HepG2 (cell line): ENCODE data around the gene OR5T3. TPM values are rescaled to one million over a fixed set of nuclear protein-coding genes. Genes with fewer than 3 reads are reported as not detected.

ENCODE experiments used
- ATAC-seq: fragments of 200-7000 bp; cut with Tn5 transposase; 3 replicates; pipeline ENCODE4 v1.9.1; 2020; ENCODE audit warnings: mild to moderate bottlenecking, moderate library complexity
- Bru-seq: library from RNA; stranded (reverse); fragments of 400-500 nt; gene quantifications from one replicate; lab custom pipeline; 2021; lab: Mats Ljungman, UMichigan
- BruChase-seq, 2 experiments: library from RNA; stranded (reverse); fragments of 400-500 nt; gene quantifications; one replicate each; lab custom pipeline; 2021; lab: Mats Ljungman, UMichigan
- BruUV-seq: library from RNA; stranded (reverse); fragments of 400-500 nt; replicated peaks from 2 replicates; lab custom pipeline; 2021; lab: Mats Ljungman, UMichigan
- CTCF ChIA-PET: fragments of 300-600 bp; formaldehyde crosslinking; extraction: SDS; loops from one replicate; lab custom pipeline; 2021; ENCODE audit warnings: low total read pairs, inconsistent platforms, low intra/inter-chr PET ratio; lab: Yijun Ruan, JAX
- POLR2A ChIA-PET: fragments of 350-600 bp; sonication (Branson Sonifier 250); formaldehyde crosslinking; loops from one replicate; lab custom pipeline; 2020; ENCODE audit warnings: antibody characterized with exemption, inconsistent platforms; lab: Yijun Ruan, JAX
- DNase-seq: peaks from one replicate; pipeline ENCODE4 v3.0.0-alpha.2; 2015; ENCODE audit warnings: low spot score
- FAIRE-seq: peaks from 3 replicates; lab custom pipeline; 2011; peaks lifted over from hg19 to GRCh38; lab: Jason Lieb, UNC
- H2AFZ ChIP-seq: one replicate; pipeline ENCODE4 v1.6.1; 2011; ENCODE audit warnings: low read length, inconsistent platforms
- H3K27ac ChIP-seq: fragments of 300-600 bp; 3 replicates; pipeline ENCODE4 v1.8.0; 2011; ENCODE audit warnings: mixed run types, mild to moderate bottlenecking, mixed read lengths, low read length, inconsistent platforms; ENCODE audit not compliant: insufficient read depth; ENCODE audit errors: extremely low read length
- H3K27me3 ChIP-seq, 2 experiments: fragments of 200-600 bp in 1 of 2; 2 replicates in 1 of 2; 3 replicates in 1 of 2; pipeline versions ENCODE4 v1.6.0 to v1.8.0; 2011; ENCODE audit warnings: low read length in 2 of 2, mild to moderate bottlenecking in 2 of 2, moderate library complexity in 2 of 2, inconsistent platforms in 1 of 2; ENCODE audit not compliant: insufficient read depth in 2 of 2, control insufficient read depth in 1 of 2
- H3K36me3 ChIP-seq, 2 experiments: fragments of 200-600 bp in 1 of 2; replicated peaks in 1 of 2; 2 replicates in 1 of 2; 3 replicates in 1 of 2; pipeline versions ENCODE4 v1.5.1 to v1.8.0; 2011; ENCODE audit warnings: low read length in 2 of 2, inconsistent platforms in 1 of 2; ENCODE audit not compliant: insufficient read depth in 2 of 2, control insufficient read depth in 1 of 2
- H3K4me1 ChIP-seq: 2 replicates; pipeline ENCODE4 v1.5.1; 2012; ENCODE audit warnings: low read length, inconsistent platforms; ENCODE audit not compliant: insufficient read depth
- H3K4me2 ChIP-seq: 2 replicates; pipeline ENCODE4 v1.6.0; 2011; ENCODE audit warnings: low read depth, low read length, inconsistent platforms
- H3K4me3 ChIP-seq, 3 experiments: fragments of 200-600 bp in 1 of 3; sonication (generic), shearing (Covaris generic) in 1 of 3; replicated peaks in 1 of 3; 2 replicates each; pipeline ENCODE4 v1.5.1; 2011 to 2016; ENCODE audit warnings: low read length in 3 of 3, inconsistent platforms in 2 of 3, low read depth in 2 of 3, mild to moderate bottlenecking in 2 of 3, control low read depth in 1 of 3, mixed read lengths in 1 of 3; ENCODE audit not compliant: insufficient read depth in 1 of 3
- H3K79me2 ChIP-seq: one replicate; pipeline ENCODE4 v1.6.1; 2011; ENCODE audit warnings: low read length, inconsistent platforms; ENCODE audit not compliant: insufficient read depth
- H3K9ac ChIP-seq: 2 replicates; pipeline ENCODE4 v1.6.0; 2011; ENCODE audit warnings: mild to moderate bottlenecking, low read depth, low read length, inconsistent platforms; ENCODE audit not compliant: insufficient read depth
- H3K9me3 ChIP-seq: 2 replicates; pipeline ENCODE4 v1.5.1; 2012; ENCODE audit warnings: mild to moderate bottlenecking, low read length
- H4K20me1 ChIP-seq: 2 replicates; pipeline ENCODE4 v1.6.0; 2011; ENCODE audit warnings: inconsistent platforms, mild to moderate bottlenecking, low read length, moderate library complexity; ENCODE audit not compliant: insufficient read depth
- CBX2 ChIP-seq, 2 experiments: fragments of 200-600 bp in 1 of 2; sonication (generic); formaldehyde crosslinking in 1 of 2; IDR thresholded peaks; 2 replicates each; pipeline versions ENCODE4 v1.7.0 to v1.8.1; 2018 to 2022; ENCODE audit warnings: low read depth in 2 of 2, low read length in 1 of 2, mild to moderate bottlenecking in 1 of 2, missing genetic modification reagents in 1 of 2
- CEBPG ChIP-seq: IDR thresholded peaks from 2 replicates; pipeline ENCODE4 v1.6.1; 2016
- MTF1 ChIP-seq: sonication (generic); formaldehyde crosslinking; IDR thresholded peaks from 2 replicates; pipeline ENCODE4 v1.5.0; 2020; ENCODE audit warnings: missing genetic modification reagents
- NAIF1 ChIP-seq: sonication (generic); formaldehyde crosslinking; IDR thresholded peaks from 2 replicates; pipeline ENCODE4 v1.5.0; 2020; ENCODE audit warnings: mild to moderate bottlenecking, missing genetic modification reagents, borderline replicate concordance
- PCBP2 ChIP-seq: fragments of 200-400 bp; formaldehyde crosslinking; optimal IDR thresholded peaks from 2 replicates; pipeline ENCODE3; 2018; ENCODE audit warnings: low read length, low read depth; ENCODE audit not compliant: poor library complexity, severe bottlenecking
- RBAK ChIP-seq: sonication (generic); formaldehyde crosslinking; IDR thresholded peaks from 2 replicates; pipeline ENCODE4 v1.5.1; 2020; ENCODE audit warnings: mild to moderate bottlenecking, missing genetic modification reagents
- ZBTB38 ChIP-seq: sonication (generic); formaldehyde crosslinking; IDR thresholded peaks from 2 replicates; pipeline ENCODE4 v1.5.1; 2020; ENCODE audit warnings: mild to moderate bottlenecking, missing genetic modification reagents
- ZFP36 ChIP-seq: fragments of 150-350 bp; IDR thresholded peaks from 2 replicates; pipeline ENCODE4 v1.6.1; 2018; ENCODE audit warnings: borderline replicate concordance, low read length, low read depth; ENCODE audit not compliant: partially characterized antibody
- ZNF234 ChIP-seq: sonication (generic); formaldehyde crosslinking; conservative IDR thresholded peaks from 2 replicates; pipeline ENCODE4 v1.5.1; 2020; ENCODE audit warnings: mild to moderate bottlenecking, missing genetic modification reagents
- ZNF282 ChIP-seq: fragments of 450-650 bp; IDR thresholded peaks from 2 replicates; pipeline ENCODE4 v1.6.1; 2018; ENCODE audit not compliant: partially characterized antibody
- ZNF430 ChIP-seq: sonication (generic); formaldehyde crosslinking; IDR thresholded peaks from 2 replicates; pipeline ENCODE4 v1.9.0; 2021; ENCODE audit warnings: mild to moderate bottlenecking, missing genetic modification reagents
- ZNF44 ChIP-seq: sonication (generic); formaldehyde crosslinking; IDR thresholded peaks from 2 replicates; pipeline ENCODE4 v1.5.1; 2020; ENCODE audit warnings: mild to moderate bottlenecking, missing genetic modification reagents
- ZNF737 ChIP-seq: sonication (generic); formaldehyde crosslinking; IDR thresholded peaks from 2 replicates; pipeline ENCODE4 v1.5.0; 2020; ENCODE audit warnings: missing genetic modification reagents, mild to moderate bottlenecking, borderline replicate concordance
- ZNF773 ChIP-seq: sonication (generic); formaldehyde crosslinking; IDR thresholded peaks from 2 replicates; pipeline ENCODE4 v1.4.0; 2020; ENCODE audit warnings: missing genetic modification reagents, borderline replicate concordance
- in situ Hi-C: cut with HindIII; loops from 2 replicates; pipeline ENCODE4 v1.10.0; 2017; ENCODE audit warnings: low pct_unique_long_range_greater_than_20kb; ENCODE audit not compliant: extremely low pct_ligation_motif_present
- intact Hi-C: fragments of 100-400 bp; cut with micrococcal nuclease; formaldehyde crosslinking; loops from one replicate; pipeline ENCODE4 v1.10.0; 2022; ENCODE audit not compliant: unreplicated experiment
- long read RNA-seq, 2 experiments: library from RNA in 1 of 2; library from polyadenylated mRNA in 1 of 2; stranded (forward) in 1 of 2; unstranded in 1 of 2; transcript quantifications; one replicate each; pipeline ENCODE4 v2.0.0, GENCODE V29; 2019 to 2022
- polyA minus RNA-seq, 3 experiments: library from RNA; depleted of rRNA, polyadenylated mRNA; stranded (reverse); fragments of >200 nt; gene quantifications; 2 replicates each; pipeline ENCODE4 v1.2.3, GENCODE V29; 2011; ENCODE audit warnings: low replicate concordance in 1 of 3
- polyA plus RNA-seq, 8 experiments: library from polyadenylated mRNA; depleted of rRNA in 3 of 8; stranded (reverse) in 7 of 8; unstranded in 1 of 8; fragments of >200 nt; fragmentation: Illumina TruSeq in 4 of 8; extraction: Trizol in 4 of 8; gene quantifications; 2 replicates each; pipeline versions ENCODE4 v1.2.1 to v1.2.3, GENCODE V29; 2011 to 2016; ENCODE audit warnings: low read depth in 4 of 8, missing spikeins in 1 of 8, mixed read lengths in 1 of 8; ENCODE audit not compliant: insufficient read depth in 1 of 8
- total RNA-seq, 5 experiments: library from RNA; depleted of rRNA; stranded (reverse); fragments of >200 nt; fragmentation: Illumina TruSeq; extraction: Trizol; gene quantifications; 2 replicates each; pipeline ENCODE4 v1.2.3, GENCODE V29; 2016; ENCODE audit warnings: low read depth in 1 of 5
- TF ChIP-seq, protein P1 (sequence below): sonication (generic); formaldehyde crosslinking; IDR thresholded peaks from 2 replicates; pipeline ENCODE4 v1.4.0; 2020; ENCODE audit warnings: missing genetic modification reagents, borderline replicate concordance

Gene OR5T3
- not detected in 2 replicates for total RNA-seq (2016; rRNA removed; fragmentation: Illumina TruSeq; extraction: Trizol)
- total RNA-seq (2016; cell fraction: cytosol; rRNA removed; fragmentation: Illumina TruSeq; extraction: Trizol; ENCODE audit: low read depth): not detected in 2 replicates
- total RNA-seq (2016; cell fraction: insoluble cytoplasmic fraction; rRNA removed; fragmentation: Illumina TruSeq; extraction: Trizol): not detected in 2 replicates
- not detected in 2 replicates for total RNA-seq (2016; cell fraction: membrane; rRNA removed; fragmentation: Illumina TruSeq; extraction: Trizol)
- not detected in 2 replicates for total RNA-seq (2016; cell fraction: nucleus; rRNA removed; fragmentation: Illumina TruSeq; extraction: Trizol)
- polyA plus RNA-seq (2011; rRNA removed): not detected in 2 replicates
- polyA plus RNA-seq (2011; cell fraction: cytosol; rRNA removed): not detected in 2 replicates
- polyA plus RNA-seq (2011; cell fraction: nucleus; rRNA removed): not detected in 2 replicates
- not detected in 2 replicates for polyA plus RNA-seq (2012)
- not detected in 2 replicates for polyA plus RNA-seq (2016; cell fraction: cytosol; fragmentation: Illumina TruSeq; extraction: Trizol; ENCODE audit: low read depth)
- not detected in 2 replicates for polyA plus RNA-seq (2016; cell fraction: insoluble cytoplasmic fraction; fragmentation: Illumina TruSeq; extraction: Trizol; ENCODE audit: low read depth)
- polyA plus RNA-seq (2016; cell fraction: membrane; fragmentation: Illumina TruSeq; extraction: Trizol; ENCODE audit: low read depth): not detected in 2 replicates
- not detected in 2 replicates for polyA plus RNA-seq (2016; cell fraction: nucleus; fragmentation: Illumina TruSeq; extraction: Trizol; ENCODE audit: insufficient read depth, low read depth)
- polyA minus RNA-seq (2011; rRNA and poly(A)+ RNA removed; ENCODE audit: low replicate concordance): not detected in 2 replicates
- not detected in 2 replicates for polyA minus RNA-seq (2011; cell fraction: cytosol; rRNA and poly(A)+ RNA removed)
- not detected in 2 replicates for polyA minus RNA-seq (2011; cell fraction: nucleus; rRNA and poly(A)+ RNA removed)
- not detected for Bru-seq, nascent RNA
- BruChase-seq, experiment 1, labeled RNA remaining after a 6-hour chase: not detected
- not detected for BruChase-seq, experiment 2, labeled RNA remaining after a 2-hour chase
- long read RNA-seq, experiment 1: 0 reads
- long read RNA-seq, experiment 2: 0 reads

DNA sequence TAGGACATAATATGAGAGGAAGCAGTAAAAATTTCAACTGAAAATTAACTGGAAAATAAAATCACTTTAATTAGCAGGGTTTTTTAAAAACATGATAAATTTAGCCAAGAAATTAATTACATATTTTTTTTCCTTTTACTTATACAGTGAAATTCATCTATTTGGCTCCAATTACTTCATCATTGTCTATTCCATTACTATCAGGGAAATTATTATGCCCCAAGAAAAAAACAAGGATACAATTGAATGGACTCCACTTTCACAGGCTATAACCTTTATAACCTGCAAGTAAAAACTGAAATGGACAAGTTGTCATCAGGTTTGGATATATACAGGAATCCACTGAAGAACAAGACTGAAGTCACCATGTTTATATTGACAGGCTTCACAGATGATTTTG lies at the start of gene OR5T3:
OR5T3 (plus strand) TSS at position 301 of the 400 bp plus-strand sequence; CDS start at position 301, 0 bp downstream.
- no peak for TF ChIP-seq MTF1 (CRISPR knock-in tag)
- no peak for TF ChIP-seq ZFP36
- TF ChIP-seq ZNF282: no peak
- TF ChIP-seq ZNF430 (CRISPR knock-in tag): no peak
- TF ChIP-seq ZNF773 (CRISPR knock-in tag): no peak
- TF ChIP-seq, protein P1, sequence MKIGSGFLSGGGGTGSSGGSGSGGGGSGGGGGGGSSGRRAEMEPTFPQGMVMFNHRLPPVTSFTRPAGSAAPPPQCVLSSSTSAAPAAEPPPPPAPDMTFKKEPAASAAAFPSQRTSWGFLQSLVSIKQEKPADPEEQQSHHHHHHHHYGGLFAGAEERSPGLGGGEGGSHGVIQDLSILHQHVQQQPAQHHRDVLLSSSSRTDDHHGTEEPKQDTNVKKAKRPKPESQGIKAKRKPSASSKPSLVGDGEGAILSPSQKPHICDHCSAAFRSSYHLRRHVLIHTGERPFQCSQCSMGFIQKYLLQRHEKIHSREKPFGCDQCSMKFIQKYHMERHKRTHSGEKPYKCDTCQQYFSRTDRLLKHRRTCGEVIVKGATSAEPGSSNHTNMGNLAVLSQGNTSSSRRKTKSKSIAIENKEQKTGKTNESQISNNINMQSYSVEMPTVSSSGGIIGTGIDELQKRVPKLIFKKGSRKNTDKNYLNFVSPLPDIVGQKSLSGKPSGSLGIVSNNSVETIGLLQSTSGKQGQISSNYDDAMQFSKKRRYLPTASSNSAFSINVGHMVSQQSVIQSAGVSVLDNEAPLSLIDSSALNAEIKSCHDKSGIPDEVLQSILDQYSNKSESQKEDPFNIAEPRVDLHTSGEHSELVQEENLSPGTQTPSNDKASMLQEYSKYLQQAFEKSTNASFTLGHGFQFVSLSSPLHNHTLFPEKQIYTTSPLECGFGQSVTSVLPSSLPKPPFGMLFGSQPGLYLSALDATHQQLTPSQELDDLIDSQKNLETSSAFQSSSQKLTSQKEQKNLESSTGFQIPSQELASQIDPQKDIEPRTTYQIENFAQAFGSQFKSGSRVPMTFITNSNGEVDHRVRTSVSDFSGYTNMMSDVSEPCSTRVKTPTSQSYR (CRISPR knock-in tag): no peak
- TF ChIP-seq CBX2 (IDR thresholded peaks at IDR 0.05; ENCODE audit: low read depth, low read length): no peak
- no peak for TF ChIP-seq CBX2 (CRISPR knock-in tag; IDR thresholded peaks at IDR 0.05; ENCODE audit: low read depth)
- TF ChIP-seq CEBPG (CRISPR knock-in tag): no peak
- no peak for TF ChIP-seq ZBTB38
- TF ChIP-seq PCBP2: no peak
- no peak for TF ChIP-seq ZNF44 (CRISPR knock-in tag)
- no peak for TF ChIP-seq NAIF1
- TF ChIP-seq ZNF737 (CRISPR knock-in tag): no peak
- no peak for TF ChIP-seq RBAK
- TF ChIP-seq ZNF234: no peak
- intact Hi-C loops: no loop called here
- BruUV-seq: no TSS peak

More for the DNA sequence above, at the start of gene OR5T3:
- H3K4me2 ChIP-seq: no peak within 1 kb of the TSS
- no peak for DNase-seq
- ChIA-PET CTCF (no interaction called here), POLR2A (no interaction called here)
- no peaks in the 10 kb centered on the region for H4K20me1 ChIP-seq
- H2AFZ ChIP-seq: no peak within 1 kb of the TSS
- no peaks in the 10 kb centered on the region for H3K27me3 ChIP-seq
- no peak for ATAC-seq
- in situ Hi-C loops: no loop called here
- no peaks in the 10 kb centered on the region for H3K36me3 ChIP-seq
- H3K4me3 ChIP-seq: no peak within 1 kb of the TSS
- no peaks in the 10 kb centered on the region for H3K79me2 ChIP-seq
- H3K27ac ChIP-seq: no peak within 1 kb of the TSS
- FAIRE-seq: no peak
- H3K4me1 ChIP-seq: no peaks in the 10 kb centered on the region
- H3K9me3 ChIP-seq: peaks cover 50% of the 10 kb centered on the region
- no peak within 1 kb of the TSS for H3K9ac ChIP-seq
